Measurements from ENCODE around the gene SLC2A5. TPM values are rescaled to one million over a fixed set of nuclear protein-coding genes. Genes with fewer than 3 reads are reported as not detected.
"Not testable (repeated sequence)": the region's sequence is repeated elsewhere in the genome, so short reads cannot be mapped to it uniquely, and the experiment has no call there.

SLC2A5 gene
- total RNA-seq, 4 donors from 2014 or later = 0.16 to 2.7 (median 0.39) TPM

DNA sequence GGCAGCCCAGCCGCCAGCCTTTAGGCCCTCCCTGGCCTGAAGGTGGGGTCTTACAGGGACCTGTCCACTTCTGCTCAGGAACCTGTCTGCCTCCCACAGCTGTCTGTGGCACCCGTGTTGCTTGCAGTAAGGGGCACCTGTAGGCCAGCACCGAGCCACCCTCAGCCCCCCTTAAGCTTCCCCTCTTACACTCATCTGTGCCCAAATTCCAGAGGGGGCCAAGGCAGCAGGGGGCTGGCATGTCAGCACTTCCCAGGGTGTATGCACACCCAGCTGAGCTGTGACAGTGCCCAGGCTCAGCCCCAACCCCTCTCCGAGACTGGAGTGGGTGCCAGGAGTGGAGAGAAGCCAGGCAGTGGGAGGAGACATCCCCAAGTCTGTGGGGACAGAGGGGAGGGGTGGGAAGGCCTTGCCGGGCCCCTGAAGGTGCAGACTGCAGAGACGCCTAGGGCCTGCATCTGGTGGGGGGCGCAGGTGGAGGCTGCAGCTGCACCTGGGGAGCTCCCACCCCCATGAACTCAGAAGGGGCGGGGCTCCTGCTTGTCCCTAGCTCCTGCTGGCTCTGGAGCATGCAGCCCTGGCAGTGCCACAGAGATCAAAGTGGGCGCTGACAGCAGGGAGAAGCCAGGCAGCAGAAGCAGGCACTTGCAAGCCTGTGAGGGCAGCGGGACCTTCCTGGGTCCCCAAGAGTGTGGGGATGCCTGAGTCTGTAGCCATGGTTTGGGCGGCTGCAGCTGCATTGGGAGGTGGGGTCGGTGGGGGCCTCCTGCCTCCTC is 37.8 kb downstream of the SLC2A5 start:
- H3K4me1 ChIP-seq = peaks cover 0 to 15% (median 0%) of the 10 kb centered on the region in 3 donors
- H3K36me3 ChIP-seq = no peaks in the 10 kb centered on the region
- ATAC-seq = no peak
- no peak for TF ChIP-seq CTCF (IDR thresholded peaks at IDR 0.05)
- TF ChIP-seq POLR2A (IDR thresholded peaks at IDR 0.05) = no peak
- no peak for TF ChIP-seq POLR2AphosphoS5 (IDR thresholded peaks at IDR 0.05)
- TF ChIP-seq EP300 (IDR thresholded peaks at IDR 0.05) = no peak
- peaks cover 0 to 28% (median 0%) of the 10 kb centered on the region in 3 donors for H3K9me3 ChIP-seq
- H3K4me3 ChIP-seq = no peak overlapping the region
- no CpG with 5 or more reads among the region's 12 CpGs for WGBS, 2 donors (ENCODE audit: low coverage in 1 of 2)
- H3K27me3 ChIP-seq = no peaks in the 10 kb centered on the region
- H3K27ac ChIP-seq = peak overlapping the region in 3 of 4 donors; percentile 8 to 23 (median 14)

DNA sequence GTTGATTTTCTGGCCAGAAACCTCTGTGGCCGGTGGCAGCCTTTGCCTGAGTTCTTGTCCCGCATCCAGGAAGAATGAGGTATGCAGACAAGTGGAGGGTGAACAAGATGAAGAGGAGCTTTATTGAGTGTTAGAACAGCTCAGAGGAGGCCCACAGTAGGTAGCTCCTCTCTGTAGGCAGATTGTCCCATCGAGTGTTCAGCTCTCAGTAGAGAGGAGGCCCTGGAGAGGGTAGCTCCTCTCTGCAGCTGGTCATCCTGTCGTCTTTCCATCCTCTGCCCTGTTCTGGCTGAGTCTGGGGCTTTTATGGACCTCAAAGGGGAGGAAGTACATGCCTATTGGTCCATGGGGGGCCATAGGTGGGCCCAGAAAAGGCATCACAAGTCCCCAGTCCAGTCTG is 38.4 kb downstream of the SLC2A5 start:
- ATAC-seq, H3K4me3 ChIP-seq, H3K36me3 ChIP-seq, H3K27me3 ChIP-seq: not testable (repeated sequence)
- 83% methylated on average over 1 of the region's 4 CpGs; no CpG with 5 or more reads in 1 of the 2 donors for WGBS, 2 donors (ENCODE audit: low coverage in 1 of 2)
- Histone ChIP-seq H3K9me3 (peaks cover 0 to 28% (median 0%) of the 10 kb centered on the region in 3 donors), H3K27ac (peak overlapping the region in 3 of 4 donors; percentile 8 to 23 (median 14)), H3K4me1 (peaks cover 0 to 15% (median 0%) of the 10 kb centered on the region in 3 donors)

- Histone ChIP-seq H3K4me1 (peaks cover 0 to 15% (median 0%) of the 10 kb centered on the region in 3 donors), H3K36me3 (no peaks in the 10 kb centered on the region), H3K27me3 (no peaks in the 10 kb centered on the region), H3K9me3 (peaks cover 0 to 12% (median 0%) of the 10 kb centered on the region in 3 donors), H3K4me3 (no peak overlapping the region), H3K27ac (no peak overlapping the region)
- TF ChIP-seq EP300 (IDR thresholded peaks at IDR 0.05) = no peak
- 77 to 88% methylated on average over 4 to 5 of the region's 5 CpGs for WGBS, 2 donors (ENCODE audit: low coverage in 1 of 2)
- ATAC-seq = no peak
Observed at GRCh38 chr1:9028921-9029705, 40.3 kb downstream of the SLC2A5 start.

DNA sequence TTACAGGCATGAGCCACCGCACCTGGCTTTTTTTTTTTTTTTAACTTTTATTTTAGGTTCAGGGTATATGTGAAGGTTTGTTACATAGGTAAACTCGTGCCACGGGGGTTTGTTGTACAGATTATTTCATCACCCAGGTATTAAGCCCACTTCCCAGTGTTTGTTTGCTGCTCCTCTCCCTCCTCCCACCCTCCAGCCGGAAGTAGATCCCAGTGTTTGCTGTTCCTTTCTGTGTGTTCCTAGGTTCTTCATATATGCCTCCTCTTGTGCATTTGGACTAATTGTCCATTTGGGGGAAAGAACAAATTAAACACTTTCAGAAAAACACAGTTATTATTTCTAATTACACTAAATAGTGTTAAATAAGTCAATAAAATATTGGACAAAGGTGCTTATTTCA is 42.1 kb downstream of the SLC2A5 start:
- Histone ChIP-seq H3K4me1 (peaks cover 0 to 15% (median 0%) of the 10 kb centered on the region in 3 donors), H3K9me3 (peaks cover 0 to 12% (median 0%) of the 10 kb centered on the region in 3 donors), H3K27ac (no peak overlapping the region), H3K36me3 (no peaks in the 10 kb centered on the region), H3K4me3 (no peak overlapping the region), H3K27me3 (no peaks in the 10 kb centered on the region)
- no peak for ATAC-seq
- TF ChIP-seq EP300 (IDR thresholded peaks at IDR 0.05) (no peak), CTCF (IDR thresholded peaks at IDR 0.05) (no peak)
- WGBS, 2 donors (ENCODE audit: low coverage in 1 of 2) = 80 to 93% methylated on average over 1 to 3 of the region's 4 CpGs

DNA sequence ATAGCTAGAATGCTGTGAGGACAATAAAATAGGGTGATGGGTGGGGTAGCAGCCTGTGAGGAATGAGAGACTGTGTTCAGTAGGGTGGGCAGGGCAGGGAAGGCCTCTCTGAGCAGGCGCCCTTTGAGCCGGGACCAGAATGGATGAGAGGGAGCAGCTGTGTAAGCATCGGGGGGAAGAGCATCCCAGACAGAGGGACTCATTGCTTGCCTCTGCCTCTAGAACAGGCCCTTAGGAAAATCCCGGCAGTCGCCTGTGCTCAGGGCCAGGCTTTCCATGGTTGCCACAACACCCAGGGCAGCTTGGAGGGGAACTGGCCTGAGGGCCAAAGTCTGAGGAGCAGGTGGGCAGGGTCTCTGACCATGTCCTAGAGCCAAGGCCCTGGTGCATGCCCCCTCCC is 44.0 kb downstream of the SLC2A5 start:
- Histone ChIP-seq H3K4me3 (no peak overlapping the region), H3K9me3 (peaks cover 0 to 4% (median 0%) of the 10 kb centered on the region in 3 donors), H3K36me3 (no peaks in the 10 kb centered on the region), H3K4me1 (no peaks in the 10 kb centered on the region), H3K27me3 (no peaks in the 10 kb centered on the region), H3K27ac (no peak overlapping the region)
- ATAC-seq = no peak
- WGBS, 2 donors (ENCODE audit: low coverage in 1 of 2) = 56 to 100% methylated on average over 3 of the region's 5 CpGs
- TF ChIP-seq CTCF (IDR thresholded peaks at IDR 0.05) (no peak), POLR2A (IDR thresholded peaks at IDR 0.05) (no peak), EP300 (IDR thresholded peaks at IDR 0.05) (no peak), POLR2AphosphoS5 (IDR thresholded peaks at IDR 0.05) (no peak)

Data from gastroesophageal sphincter (tissue), 4 donors.